HG03039 (cell line): Measurements from ENCODE around the gene SYNDIG1L.

Experiments
- ATAC-seq: cut with Tn5 transposase; IDR thresholded peaks from one replicate; pipeline ENCODE4 v1.9.1; 2021; ENCODE audit warnings: mild to moderate bottlenecking, moderate library complexity; ENCODE audit not compliant: unreplicated experiment

The SYNDIG1L gene

GRCh38 chr14:74364271-74364880 is 61.6 kb downstream of the SYNDIG1L start:
- ATAC-seq, result no peak

GRCh38 chr14:74362361-74362915 is 63.6 kb downstream of the SYNDIG1L start:
- no peak for ATAC-seq

GRCh38 chr14:74360163-74360562 is 65.8 kb downstream of the SYNDIG1L start:
- no peak for ATAC-seq

- no peak for ATAC-seq
Observed at GRCh38 chr14:74358176-74358829, 67.7 kb downstream of the SYNDIG1L start.

GRCh38 chr14:74357585-74357984 is 68.4 kb downstream of the SYNDIG1L start:
- ATAC-seq, result no peak

GRCh38 chr14:74356892-74357575 is 69.0 kb downstream of the SYNDIG1L start:
- no peak for ATAC-seq
